GM23248 (cell line): ENCODE data around the gene P2RX5. TPM values are rescaled to one million over a fixed set of nuclear protein-coding genes. Genes with fewer than 3 reads are reported as not detected.
A peak's percentile ranks its signal among the peaks of the same experiment; 100 is the strongest.

ENCODE experiments used
- DNase-seq: peaks from one replicate; pipeline ENCODE4 v3.0.0-alpha.2; 2015
- H2AFZ ChIP-seq: fragments of 200-600 bp; sonication (generic); 2 replicates; pipeline ENCODE4 v1.6.1; 2016; ENCODE audit warnings: antibody characterized with exemption
- H3F3A ChIP-seq: fragments of 200-600 bp; sonication (generic); 2 replicates; pipeline ENCODE4 v1.6.1; 2016; ENCODE audit warnings: mild to moderate bottlenecking, antibody characterized with exemption, mixed run types; ENCODE audit not compliant: insufficient read depth
- H3K27ac ChIP-seq: fragments of 200-600 bp; sonication (generic); 2 replicates; pipeline ENCODE4 v1.5.1; 2016; ENCODE audit warnings: mild to moderate bottlenecking
- H3K27me3 ChIP-seq: fragments of 200-600 bp; sonication (generic); replicated peaks from 2 replicates; pipeline ENCODE4 v1.6.1; 2016; ENCODE audit warnings: mild to moderate bottlenecking; ENCODE audit not compliant: insufficient read depth
- H3K36me3 ChIP-seq: fragments of 200-600 bp; sonication (generic); 2 replicates; pipeline ENCODE4 v1.6.1; 2016; ENCODE audit warnings: low read depth, mild to moderate bottlenecking
- H3K4me1 ChIP-seq: fragments of 200-600 bp; sonication (generic); 2 replicates; pipeline ENCODE4 v1.6.1; 2016; ENCODE audit warnings: mild to moderate bottlenecking; ENCODE audit not compliant: insufficient read depth
- H3K4me2 ChIP-seq: fragments of 200-600 bp; sonication (generic); one replicate; pipeline ENCODE4 v1.6.1; 2016; ENCODE audit warnings: mild to moderate bottlenecking; ENCODE audit not compliant: unreplicated experiment
- H3K4me3 ChIP-seq: fragments of 200-600 bp; sonication (generic); 2 replicates; pipeline ENCODE4 v1.5.1; 2016; ENCODE audit warnings: mild to moderate bottlenecking
- H3K79me2 ChIP-seq: fragments of 200-600 bp; sonication (generic); 2 replicates; pipeline ENCODE4 v1.6.1; 2016; ENCODE audit warnings: mild to moderate bottlenecking; ENCODE audit not compliant: insufficient read depth
- H3K9ac ChIP-seq: fragments of 200-600 bp; sonication (generic); 2 replicates; pipeline ENCODE4 v1.6.1; 2016; ENCODE audit warnings: mild to moderate bottlenecking
- H3K9me2 ChIP-seq: fragments of 200-600 bp; sonication (generic); 2 replicates; pipeline ENCODE4 v1.6.1; 2016; ENCODE audit warnings: mixed run types, mild to moderate bottlenecking, moderate library complexity; ENCODE audit not compliant: insufficient read depth
- H3K9me3 ChIP-seq: fragments of 200-600 bp; sonication (generic); one replicate; pipeline ENCODE4 v1.6.1; 2017; ENCODE audit warnings: low read depth
- H4K20me1 ChIP-seq: fragments of 200-600 bp; sonication (generic); 2 replicates; pipeline ENCODE4 v1.6.0; 2016; ENCODE audit not compliant: insufficient read depth
- EZH2 ChIP-seq: fragments of 200-600 bp; sonication (generic); IDR thresholded peaks from 2 replicates; pipeline ENCODE4 v1.6.1; 2018; ENCODE audit warnings: antibody characterized with exemption, mild to moderate bottlenecking; ENCODE audit not compliant: insufficient read depth, poor library complexity, severe bottlenecking
- EZH2phosphoT487 ChIP-seq: fragments of 200-600 bp; sonication (generic); IDR thresholded peaks from 2 replicates; pipeline ENCODE4 v1.6.1; 2018; ENCODE audit warnings: antibody characterized with exemption, moderate library complexity, mild to moderate bottlenecking, low read depth; ENCODE audit not compliant: insufficient read depth
- WGBS, 2 experiments: methylation state at CpG; one replicate each; pipeline ENCODE4 v1.1.6; 2015 to 2017; ENCODE audit warnings: low lambda C conversion rate in 2 of 2, low coverage in 1 of 2; ENCODE audit errors: missing lambda C conversion rate in 2 of 2; 5-methylcytosine and 5-hydroxymethylcytosine counted together
- in situ Hi-C: fragments of 300-500 bp; cut with MboI; formaldehyde crosslinking; loops from 2 replicates; pipeline ENCODE4 v1.15.0; 2020
- polyA plus RNA-seq: library from polyadenylated mRNA; unstranded; fragments of >200 nt; fragmentation: Nextera tagmentation; extraction: Ambion mirVana; gene quantifications from 2 replicates; pipeline ENCODE4 v1.2.1, GENCODE V29; 2016
- total RNA-seq: library from RNA; depleted of rRNA; stranded (reverse); fragments of >200 nt; shearing (Covaris generic); gene quantifications from 2 replicates; pipeline ENCODE4 v1.2.3, GENCODE V29; 2014

P2RX5 gene
- total and polyA plus RNA-seq, 2 experiments from 2014 or later, result 2.5 to 2.6 TPM

- peak overlapping the region; percentile 81 for H3K27ac ChIP-seq
- H3K27me3 ChIP-seq, result no peaks in the 10 kb centered on the region
- peak; percentile 97 for DNase-seq
- H2AFZ ChIP-seq, result peak overlapping the region; percentile 76
- H3K79me2 ChIP-seq, result peaks cover 58% of the 10 kb centered on the region
- H3K9ac ChIP-seq, result peak overlapping the region; percentile 87
- no peaks in the 10 kb centered on the region for H3K36me3 ChIP-seq
- H3K9me3 ChIP-seq, result no peaks in the 10 kb centered on the region
- H4K20me1 ChIP-seq, result no peaks in the 10 kb centered on the region
- no peaks in the 10 kb centered on the region for H3F3A ChIP-seq
- H3K4me1 ChIP-seq, result peaks cover 16% of the 10 kb centered on the region
- H3K4me3 ChIP-seq, result peak overlapping the region; percentile 83
- peak overlapping the region; percentile 92 for H3K4me2 ChIP-seq
- TF ChIP-seq EZH2phosphoT487 (no peak), EZH2 (no peak)
- 1 to 3% methylated on average over 39 of the region's 39 CpGs for WGBS, 2 experiments
- in situ Hi-C loops, result no loop called here
- H3K9me2 ChIP-seq, result no peaks in the 10 kb centered on the region
Observed at GRCh38 chr17:3667366-3668278, 28.3 kb downstream of the P2RX5 start.

- Histone ChIP-seq H3K4me1 (peaks cover 16% of the 10 kb centered on the region), H3K4me2 (peak overlapping the region; percentile 92), H3K4me3 (peak overlapping the region; percentile 83), H3K27me3 (no peaks in the 10 kb centered on the region), H2AFZ (no peak overlapping the region), H3K27ac (0 out of 2 replicates have a peak overlapping the region, but pooled peaks have one; percentile 81), H3F3A (peaks cover 4% of the 10 kb centered on the region; the same call in 1 of the 2 replicates), H3K9me3 (no peaks in the 10 kb centered on the region), H3K9me2 (no peaks in the 10 kb centered on the region), H3K79me2 (peaks cover 58% of the 10 kb centered on the region), H4K20me1 (no peaks in the 10 kb centered on the region), H3K36me3 (no peaks in the 10 kb centered on the region), H3K9ac (peak overlapping the region; percentile 87)
- DNase-seq, result no peak
- 34 to 39% methylated on average over 6 of the region's 6 CpGs for WGBS, 2 experiments
- TF ChIP-seq EZH2phosphoT487 (no peak), EZH2 (no peak)
- in situ Hi-C loops, result no loop called here
Observed at GRCh38 chr17:3666516-3666915, 29.4 kb downstream of the P2RX5 start.

- 0 out of 2 replicates have a peak overlapping the region, but pooled peaks have one; percentile 15 for H3K4me3 ChIP-seq
- H3K27me3 ChIP-seq, result no peaks in the 10 kb centered on the region
- H2AFZ ChIP-seq, result no peak overlapping the region
- H3F3A ChIP-seq, result peaks cover 4% of the 10 kb centered on the region; the same call in 1 of the 2 replicates
- 39 to 47% methylated on average over 5 of the region's 5 CpGs for WGBS, 2 experiments
- H3K27ac ChIP-seq, result no peak overlapping the region
- H4K20me1 ChIP-seq, result no peaks in the 10 kb centered on the region
- DNase-seq, result no peak
- no peak overlapping the region; the same call in 1 of the 2 replicates for H3K9ac ChIP-seq
- TF ChIP-seq EZH2phosphoT487 (no peak), EZH2 (no peak)
- peaks cover 16% of the 10 kb centered on the region for H3K4me1 ChIP-seq
- no peaks in the 10 kb centered on the region for H3K36me3 ChIP-seq
- peak overlapping the region; percentile 41 for H3K4me2 ChIP-seq
- no peaks in the 10 kb centered on the region for H3K9me3 ChIP-seq
- peaks cover 53% of the 10 kb centered on the region for H3K79me2 ChIP-seq
- no peaks in the 10 kb centered on the region for H3K9me2 ChIP-seq
- in situ Hi-C loops, result no loop called here
Observed at GRCh38 chr17:3665834-3666233, 30.1 kb downstream of the P2RX5 start.

GRCh38 chr17:3663102-3664011 lies 32.6 kb downstream of the P2RX5 start:
- no peaks in the 10 kb centered on the region for H4K20me1 ChIP-seq
- in situ Hi-C loops, result no loop called here
- 89 to 90% methylated on average over 31 to 33 of the region's 33 CpGs for WGBS, 2 experiments

More at GRCh38 chr17:3663102-3664011, 32.6 kb downstream of the P2RX5 start:
- no peaks in the 10 kb centered on the region for H3K9me2 ChIP-seq
- H3K4me2 ChIP-seq, result no peak overlapping the region
- no peak overlapping the region for H2AFZ ChIP-seq
- peaks cover 31% of the 10 kb centered on the region for H3K79me2 ChIP-seq
- DNase-seq, result no peak
- no peak overlapping the region for H3K9ac ChIP-seq
- no peaks in the 10 kb centered on the region for H3K27me3 ChIP-seq
- no peaks in the 10 kb centered on the region for H3K36me3 ChIP-seq
- H3F3A ChIP-seq, result peaks cover 9% of the 10 kb centered on the region; the same call in 1 of the 2 replicates
- H3K4me1 ChIP-seq, result peaks cover 18% of the 10 kb centered on the region
- H3K9me3 ChIP-seq, result no peaks in the 10 kb centered on the region
- no peak overlapping the region for H3K4me3 ChIP-seq
- no peak overlapping the region for H3K27ac ChIP-seq
- TF ChIP-seq EZH2phosphoT487 (no peak), EZH2 (no peak)
